Endothelial cell of umbilical vein (primary cell): ENCODE measurements around the gene VANGL2. TPM values are rescaled to one million over a fixed set of nuclear protein-coding genes. Genes with fewer than 3 reads are reported as not detected.

Experiments used
- BruUV-seq: library from RNA; stranded (reverse); fragments of 400-500 nt; replicated peaks from 2 replicates; lab custom pipeline; 2021; lab: Mats Ljungman, UMichigan
- CTCF ChIA-PET: fragments of 300-600, 350-600 bp; sonication (Branson Sonifier 250); formaldehyde crosslinking; loops from one replicate; lab custom pipeline; 2021; ENCODE audit warnings: antibody characterized with exemption, inconsistent platforms; lab: Charles Lee
- POLR2A ChIA-PET: fragments of 300-600, 350-600 bp; sonication (Branson Sonifier 250); formaldehyde crosslinking; loops from one replicate; lab custom pipeline; 2021; ENCODE audit warnings: antibody characterized with exemption, inconsistent platforms; lab: Charles Lee
- DNase-seq: peaks from one replicate; pipeline ENCODE4 v3.0.0-alpha.2; 2011; ENCODE audit warnings: low read depth, low spot score
- FAIRE-seq: peaks from 2 replicates; lab custom pipeline; 2011; peaks lifted over from hg19 to GRCh38; lab: Jason Lieb, UNC
- H2AFZ ChIP-seq: 2 replicates; pipeline ENCODE4 v1.6.0; 2012; ENCODE audit warnings: low read depth, low read length, control low read depth, inconsistent platforms
- H3K27ac ChIP-seq: 2 replicates; pipeline ENCODE4 v1.5.1; 2011; ENCODE audit warnings: low read depth, mild to moderate bottlenecking, control low read depth, low read length, moderate library complexity; ENCODE audit not compliant: insufficient read depth
- H3K27me3 ChIP-seq, 2 experiments: 2 replicates each; pipeline versions ENCODE4 v1.6.0 to v1.6.1; 2011; ENCODE audit warnings: low read length in 2 of 2, mixed read lengths in 1 of 2; ENCODE audit not compliant: control insufficient read depth in 2 of 2, insufficient read depth in 2 of 2
- H3K36me3 ChIP-seq, 2 experiments: 2 replicates in 1 of 2; 3 replicates in 1 of 2; pipeline ENCODE4 v1.5.1; 2011; ENCODE audit warnings: low read length in 2 of 2, mild to moderate bottlenecking in 1 of 2, moderate library complexity in 1 of 2; ENCODE audit not compliant: control insufficient read depth in 2 of 2, insufficient read depth in 2 of 2; ENCODE audit errors: extremely low read depth in 1 of 2
- H3K4me1 ChIP-seq: 3 replicates; pipeline ENCODE4 v1.5.1; 2011; ENCODE audit warnings: mild to moderate bottlenecking, low read length; ENCODE audit not compliant: control insufficient read depth, insufficient read depth; ENCODE audit errors: extremely low read depth
- H3K4me2 ChIP-seq: 2 replicates; pipeline ENCODE4 v1.6.1; 2011; ENCODE audit warnings: low read length, control low read depth, mixed read lengths; ENCODE audit not compliant: insufficient read depth
- H3K4me3 ChIP-seq, 3 experiments: fragments of 200-600 bp in 1 of 3; sonication (generic), shearing (Covaris generic) in 1 of 3; replicated peaks in 1 of 3; 2 replicates each; pipeline ENCODE4 v1.5.1; 2011 to 2016; ENCODE audit warnings: control low read depth in 3 of 3, low read length in 3 of 3, mild to moderate bottlenecking in 2 of 3, inconsistent platforms in 1 of 3, low read depth in 1 of 3, moderate library complexity in 1 of 3; ENCODE audit not compliant: insufficient read depth in 1 of 3
- H3K79me2 ChIP-seq: 2 replicates; pipeline ENCODE4 v1.6.0; 2012; ENCODE audit warnings: low read length, inconsistent platforms; ENCODE audit not compliant: control insufficient read depth, insufficient read depth
- H3K9ac ChIP-seq: replicated peaks from 2 replicates; pipeline ENCODE3; 2011; ENCODE audit warnings: low read length, control low read depth; ENCODE audit not compliant: insufficient read depth; ENCODE audit errors: extremely low read depth
- H3K9me1 ChIP-seq: replicated peaks from 3 replicates; pipeline ENCODE4 v1.6.0; 2011; ENCODE audit warnings: mild to moderate bottlenecking, low read length; ENCODE audit not compliant: control insufficient read depth, insufficient read depth; ENCODE audit errors: extremely low read depth
- H3K9me3 ChIP-seq: replicated peaks from 2 replicates; pipeline ENCODE4 v1.5.1; 2012; ENCODE audit warnings: low read length, inconsistent platforms; ENCODE audit not compliant: control insufficient read depth, insufficient read depth
- H4K20me1 ChIP-seq: replicated peaks from 2 replicates; pipeline ENCODE3; 2011; ENCODE audit warnings: mild to moderate bottlenecking, low read length; ENCODE audit not compliant: control insufficient read depth, insufficient read depth; ENCODE audit errors: extremely low read depth
- CTCF ChIP-seq, 2 donors: IDR thresholded peaks; 1 replicate in 1 of 2; 2 replicates in 1 of 2; pipeline ENCODE4 v1.5.1; 2011; ENCODE audit warnings: low read length in 2 of 2, mild to moderate bottlenecking in 2 of 2, moderate library complexity in 2 of 2, control low read depth in 1 of 2, inconsistent platforms in 1 of 2, low read depth in 1 of 2; ENCODE audit not compliant: insufficient read depth in 1 of 2; ENCODE audit errors: extremely low read depth in 1 of 2
- EZH2 ChIP-seq: IDR thresholded peaks from 2 replicates; pipeline ENCODE4 v1.6.1; 2012; ENCODE audit warnings: borderline replicate concordance, low read depth, mild to moderate bottlenecking, moderate library complexity, low read length, inconsistent platforms; ENCODE audit not compliant: severe bottlenecking
- FOS ChIP-seq: IDR thresholded peaks from 2 replicates; pipeline ENCODE4 v1.6.1; 2011; ENCODE audit warnings: mild to moderate bottlenecking, low read length, moderate library complexity, borderline replicate concordance; ENCODE audit not compliant: insufficient read depth
- JUN ChIP-seq: IDR thresholded peaks from 2 replicates; pipeline ENCODE4 v1.6.1; 2011; ENCODE audit warnings: borderline replicate concordance, low read depth; ENCODE audit not compliant: insufficient read length, insufficient read depth
- MYC ChIP-seq: IDR thresholded peaks from one replicate; pipeline ENCODE4 v1.6.1; 2011; ENCODE audit warnings: mild to moderate bottlenecking, low read depth, low read length
- POLR2A ChIP-seq: IDR thresholded peaks from 2 replicates; pipeline ENCODE4 v1.6.1; 2012; ENCODE audit warnings: low read depth, mild to moderate bottlenecking, control low read depth, low read length
- POLR2AphosphoS5 ChIP-seq: IDR thresholded peaks from 2 replicates; pipeline ENCODE4 v1.6.1; 2012; ENCODE audit warnings: low read depth, mild to moderate bottlenecking, control low read depth, low read length, moderate library complexity; ENCODE audit not compliant: insufficient read depth
- dilution Hi-C: fragments of 300-500 bp; cut with MboI; formaldehyde crosslinking; loops from one replicate; pipeline ENCODE4 v1.15.0; 2019; ENCODE audit warnings: low sequenced_read_pairs; ENCODE audit not compliant: extremely low pct_ligation_motif_present
- intact Hi-C: fragments of 100-400 bp; cut with micrococcal nuclease; formaldehyde crosslinking; loops from one replicate; pipeline ENCODE4 v1.10.0; 2022
- polyA plus RNA-seq, 4 experiments: library from polyadenylated mRNA; depleted of rRNA in 3 of 4; stranded (reverse) in 3 of 4; unstranded in 1 of 4; fragments of >200 nt; gene quantifications; 2 replicates each; pipeline versions ENCODE4 v1.2.1 to v1.2.3, GENCODE V29; 2011 to 2012; ENCODE audit warnings: missing spikeins in 1 of 4
- total RNA-seq: library from RNA; stranded (reverse); gene quantifications from 2 replicates; pipeline ENCODE4 v1.2.3, GENCODE V29; 2021
- TF ChIP-seq, protein P1 (sequence below): IDR thresholded peaks from 2 replicates; pipeline ENCODE4 v1.6.1; 2011; ENCODE audit not compliant: insufficient read depth, insufficient read length

The VANGL2 gene
- total and polyA plus RNA-seq, 2 donors (not counting 3 experiments of a cell fraction or from before 2014, with no cell fraction given): 0.01 TPM; not detected in 1

DNA sequence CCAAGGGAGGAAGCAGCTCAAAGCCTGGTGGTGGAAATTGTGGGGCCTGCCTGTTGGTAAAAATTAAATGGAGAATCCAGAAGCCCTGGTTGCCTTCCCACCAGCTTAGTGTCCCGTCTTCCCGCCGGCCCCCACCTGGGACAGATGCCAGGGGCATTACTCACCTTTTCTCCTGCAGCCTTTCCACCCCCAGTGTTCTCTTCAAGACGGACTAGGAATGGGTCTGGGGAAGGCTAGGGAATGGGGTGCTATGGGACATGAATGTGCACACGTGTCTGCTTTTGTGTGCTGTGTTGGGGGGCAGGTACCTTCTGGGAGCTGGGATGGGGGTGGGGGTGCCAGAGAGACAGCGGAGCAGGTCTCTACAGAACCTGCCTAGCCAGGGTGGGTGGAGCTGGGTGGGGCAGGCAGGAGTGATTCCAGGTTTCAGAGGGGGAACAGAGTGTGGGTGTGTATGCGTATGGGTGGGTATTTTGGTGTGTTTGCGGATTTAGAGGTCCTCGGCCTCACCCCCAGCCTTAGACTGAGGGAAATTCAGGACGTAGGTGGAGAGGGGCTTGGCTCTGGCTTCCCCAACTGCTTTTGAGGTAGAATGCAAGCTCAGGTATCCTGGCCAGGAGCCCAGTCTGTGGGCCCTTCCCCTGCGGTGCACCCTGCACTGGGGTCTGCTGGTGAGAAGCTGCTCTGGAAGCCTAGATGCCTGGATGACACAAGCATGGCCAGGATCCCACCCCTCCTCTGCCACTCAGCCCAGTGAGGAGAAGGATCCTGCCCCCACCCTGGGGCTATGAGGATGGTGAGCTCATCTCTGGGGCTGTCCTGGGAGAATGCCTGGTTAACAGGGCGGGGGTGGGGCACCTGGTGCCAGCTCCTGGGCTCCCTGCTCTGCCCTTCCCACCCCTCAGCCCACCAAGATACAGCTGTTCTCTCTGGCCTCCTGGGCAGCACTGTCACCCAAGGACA is 7.8 kb downstream of the VANGL2 start:
- CTCF ChIA-PET: interaction anchor here (1.1 to 1.7 kb wide), 3 partner anchors 9 to 13 kb away, joined by 3 to 6 read pairs (median 5); no protein-coding TSS in a partner anchor
- no TSS peak for BruUV-seq

DNA sequence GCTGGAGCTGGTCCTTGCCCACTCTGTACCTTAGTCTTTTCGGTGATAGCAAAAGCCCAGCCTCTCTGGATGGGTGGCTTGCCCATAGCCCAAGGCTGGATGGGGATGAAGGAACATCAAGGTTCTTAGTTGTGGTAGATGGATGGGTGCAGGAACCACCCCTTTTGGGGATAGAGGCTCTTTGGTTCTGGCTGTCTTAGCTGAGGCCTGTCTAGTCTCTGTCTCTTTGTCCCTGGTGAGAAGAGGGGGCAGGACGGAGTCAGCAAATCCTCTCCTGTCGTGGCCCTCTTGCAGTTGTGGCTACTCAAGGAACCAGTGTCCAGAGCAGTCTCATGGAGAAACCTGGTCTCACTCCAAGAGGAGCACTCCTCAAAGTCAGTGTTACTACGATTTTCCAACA is 8.5 kb downstream of the VANGL2 start:
- H3K9ac ChIP-seq: no peak overlapping the region
- H3K36me3 ChIP-seq: no peaks in the 10 kb centered on the region
- H3K4me1 ChIP-seq: peaks cover under 1% of the 10 kb centered on the region
- H3K9me3 ChIP-seq: no peaks in the 10 kb centered on the region
- intact Hi-C loops (no loop called here), dilution Hi-C loops (no loop called here)
- H2AFZ ChIP-seq: no peak overlapping the region
- no peak overlapping the region for H3K4me3 ChIP-seq
- no peaks in the 10 kb centered on the region for H3K79me2 ChIP-seq
- ChIA-PET CTCF (interaction anchor here (1.7 kb wide), 1 partner anchor 12 kb away, joined by 5 read pairs; no protein-coding TSS in a partner anchor), POLR2A (interaction anchor here (0.6 kb wide), 1 partner anchor 42 kb away, joined by 6 read pairs; the partner anchor contains the start of gene NHLH1)
- BruUV-seq: no TSS peak
- no peaks in the 10 kb centered on the region for H4K20me1 ChIP-seq
- DNase-seq (no peak), FAIRE-seq (no peak)
- H3K27me3 ChIP-seq: peaks cover 68 to 69% of the 10 kb centered on the region in 2 experiments
- H3K9me1 ChIP-seq: no peaks in the 10 kb centered on the region
- no peak overlapping the region for H3K27ac ChIP-seq
- no peak overlapping the region for H3K4me2 ChIP-seq
- TF ChIP-seq POLR2A: no peak
- no peak for TF ChIP-seq CTCF (IDR thresholded peaks at IDR 0.05; ENCODE audit: extremely low read depth in 1 of 2, insufficient read depth in 1 of 2, low read depth in 1 of 2, low read length in 2 of 2)
- no peak for TF ChIP-seq JUN
- no peak for TF ChIP-seq EZH2
- TF ChIP-seq, protein P1, sequence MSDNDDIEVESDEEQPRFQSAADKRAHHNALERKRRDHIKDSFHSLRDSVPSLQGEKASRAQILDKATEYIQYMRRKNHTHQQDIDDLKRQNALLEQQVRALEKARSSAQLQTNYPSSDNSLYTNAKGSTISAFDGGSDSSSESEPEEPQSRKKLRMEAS: no peak

More for the DNA sequence above, 7.8 kb downstream of the VANGL2 start:
- TF ChIP-seq MYC: no peak
- no peak for TF ChIP-seq POLR2AphosphoS5
- TF ChIP-seq, protein P1: no peak
- no peak for TF ChIP-seq POLR2A
- no peak for TF ChIP-seq JUN
- TF ChIP-seq FOS: no peak
- Histone ChIP-seq H3K27ac (no peak overlapping the region), H4K20me1 (no peaks in the 10 kb centered on the region), H3K79me2 (no peaks in the 10 kb centered on the region), H3K4me1 (peaks cover 8% of the 10 kb centered on the region), H2AFZ (no peak overlapping the region), H3K27me3 (peaks cover 66 to 68% of the 10 kb centered on the region in 2 experiments), H3K4me2 (no peak overlapping the region), H3K9ac (no peak overlapping the region), H3K9me3 (no peaks in the 10 kb centered on the region), H3K36me3 (no peaks in the 10 kb centered on the region), H3K9me1 (no peaks in the 10 kb centered on the region), H3K4me3 (no peak overlapping the region)
- no peak for DNase-seq
- intact Hi-C loops (no loop called here), dilution Hi-C loops (no loop called here)
- FAIRE-seq: no peak
- POLR2A ChIA-PET: no interaction called here
